SK-N-SH treated with all-trans-retinoic acid at 6 μM for 48 hours (cell line): Measurements from ENCODE around the gene PLAGL1.

ENCODE experiments used
- ATAC-seq: fragments of 200-7000 bp; cut with Tn5 transposase; 3 replicates; pipeline ENCODE4 v1.9.1; 2020; ENCODE audit warnings: mild to moderate bottlenecking, moderate library complexity
- ARNTL ChIP-seq: fragments of 450-650 bp; formaldehyde crosslinking; IDR thresholded peaks from 2 replicates; pipeline ENCODE4 v1.5.0; 2020; ENCODE audit warnings: low read depth, mild to moderate bottlenecking, moderate library complexity, borderline replicate concordance
- BACH2 ChIP-seq: fragments of 250-450 bp; sonication (Bioruptor Pico); IDR thresholded peaks from 2 replicates; pipeline ENCODE4 v1.9.0; 2021; ENCODE audit warnings: mild to moderate bottlenecking, borderline replicate concordance
- CREB5 ChIP-seq: fragments of 250-450 bp; sonication (Bioruptor Pico); IDR thresholded peaks from 2 replicates; pipeline ENCODE4 v1.5.1; 2020; ENCODE audit warnings: low read depth, mild to moderate bottlenecking, moderate library complexity
- CSDC2 ChIP-seq: fragments of 250-450 bp; sonication (Bioruptor Pico); IDR thresholded peaks from 2 replicates; pipeline ENCODE4 v1.5.0; 2020; ENCODE audit warnings: mild to moderate bottlenecking, moderate library complexity
- CSRNP3 ChIP-seq: fragments of 250-450 bp; sonication (Bioruptor Pico); IDR thresholded peaks from 2 replicates; pipeline ENCODE4 v1.5.1; 2021; ENCODE audit warnings: mild to moderate bottlenecking, moderate library complexity
- ESRRG ChIP-seq: fragments of 250-450 bp; sonication (Bioruptor Pico); IDR thresholded peaks from 2 replicates; pipeline ENCODE4 v1.6.1; 2021; ENCODE audit warnings: mild to moderate bottlenecking
- ISL1 ChIP-seq: fragments of 250-450 bp; sonication (Bioruptor Pico); IDR thresholded peaks from 2 replicates; pipeline ENCODE4 v2.1.2; 2022; ENCODE audit warnings: mild to moderate bottlenecking, moderate library complexity
- OSR1 ChIP-seq: fragments of 250-450 bp; sonication (Bioruptor Pico); IDR thresholded peaks from 2 replicates; pipeline ENCODE4 v1.8.0; 2022; ENCODE audit warnings: moderate library complexity, mild to moderate bottlenecking, inconsistent platforms
- PATZ1 ChIP-seq: fragments of 250-450 bp; sonication (Bioruptor Pico); IDR thresholded peaks from 2 replicates; pipeline ENCODE4 v1.8.0; 2020; ENCODE audit warnings: mild to moderate bottlenecking, moderate library complexity, borderline replicate concordance
- POU6F1 ChIP-seq: fragments of 250-450 bp; sonication (Bioruptor Pico); IDR thresholded peaks from 2 replicates; pipeline ENCODE4 v1.8.0; 2021; ENCODE audit warnings: low read depth, mild to moderate bottlenecking, moderate library complexity, borderline replicate concordance
- PPARA ChIP-seq: fragments of 250-450 bp; sonication (Bioruptor Pico); IDR thresholded peaks from 2 replicates; pipeline ENCODE4 v1.5.0; 2020; ENCODE audit warnings: mild to moderate bottlenecking, borderline replicate concordance
- RARB ChIP-seq: fragments of 250-450 bp; sonication (Bioruptor Pico); IDR thresholded peaks from 2 replicates; pipeline ENCODE4 v1.8.0; 2021; ENCODE audit warnings: mild to moderate bottlenecking, moderate library complexity
- SNAI2 ChIP-seq: fragments of 250-450 bp; sonication (Bioruptor Pico); IDR thresholded peaks from 2 replicates; pipeline ENCODE4 v1.5.0; 2020; ENCODE audit warnings: mild to moderate bottlenecking, moderate library complexity
- TCF4 ChIP-seq: fragments of 250-450 bp; sonication (Bioruptor Pico); IDR thresholded peaks from 2 replicates; pipeline ENCODE4 v1.8.0; 2021; ENCODE audit warnings: mild to moderate bottlenecking, moderate library complexity, borderline replicate concordance
- TOX ChIP-seq: fragments of 250-450 bp; sonication (Bioruptor Pico); IDR thresholded peaks from 2 replicates; pipeline ENCODE4 v1.8.0; 2021; ENCODE audit warnings: mild to moderate bottlenecking, moderate library complexity, borderline replicate concordance
- ZC3H10 ChIP-seq: fragments of 250-450 bp; sonication (Bioruptor Pico); IDR thresholded peaks from 2 replicates; pipeline ENCODE4 v1.5.1; 2021; ENCODE audit warnings: mild to moderate bottlenecking, moderate library complexity
- ZFP3 ChIP-seq: fragments of 250-450 bp; sonication (Bioruptor Pico); IDR thresholded peaks from 2 replicates; pipeline ENCODE4 v1.5.0; 2020; ENCODE audit warnings: mild to moderate bottlenecking, moderate library complexity
- ZFP30 ChIP-seq: fragments of 450-650 bp; formaldehyde crosslinking; IDR thresholded peaks from 2 replicates; pipeline ENCODE4 v1.5.0; 2022; ENCODE audit warnings: mild to moderate bottlenecking, moderate library complexity
- ZNF565 ChIP-seq: fragments of 450-650 bp; formaldehyde crosslinking; conservative IDR thresholded peaks from 2 replicates; pipeline ENCODE4 v1.5.0; 2020; ENCODE audit warnings: low read depth, mild to moderate bottlenecking, moderate library complexity
- ZNF70 ChIP-seq: fragments of 450-650 bp; formaldehyde crosslinking; IDR thresholded peaks from 2 replicates; pipeline ENCODE4 v1.5.0; 2020; ENCODE audit warnings: mild to moderate bottlenecking, moderate library complexity
- ZNF8 ChIP-seq: fragments of 450-650 bp; formaldehyde crosslinking; IDR thresholded peaks from 2 replicates; pipeline ENCODE4 v1.5.0; 2020; ENCODE audit warnings: mild to moderate bottlenecking, moderate library complexity

PLAGL1 gene

GRCh38 chr6:143941852-143942627 is 66.0 kb downstream of the PLAGL1 start:
- TF ChIP-seq ARNTL (CRISPR knock-in tag) (no peak), TOX (CRISPR knock-in tag) (no peak), CSDC2 (CRISPR knock-in tag) (no peak), ZFP30 (CRISPR knock-in tag) (no peak), CSRNP3 (CRISPR knock-in tag) (no peak), PATZ1 (CRISPR knock-in tag) (no peak), RARB (no peak), OSR1 (CRISPR knock-in tag) (no peak), ZNF8 (CRISPR knock-in tag) (no peak), ZNF70 (CRISPR knock-in tag) (no peak)
- ATAC-seq = peak; percentile 86

- no peak for TF ChIP-seq TOX (CRISPR knock-in tag)
- TF ChIP-seq OSR1 (CRISPR knock-in tag) = no peak
- no peak for TF ChIP-seq ESRRG
- no peak for TF ChIP-seq PATZ1 (CRISPR knock-in tag)
- TF ChIP-seq CSRNP3 (CRISPR knock-in tag) = no peak
- no peak for TF ChIP-seq ZNF70 (CRISPR knock-in tag)
- TF ChIP-seq BACH2 = no peak
- TF ChIP-seq ISL1 (CRISPR knock-in tag) = no peak
- no peak for TF ChIP-seq ZFP30 (CRISPR knock-in tag)
- TF ChIP-seq ZNF8 (CRISPR knock-in tag) = no peak
- peak; percentile 86 for ATAC-seq
Observed at GRCh38 chr6:143940011-143940597, 68.0 kb downstream of the PLAGL1 start.

GRCh38 chr6:143939364-143939763 is 68.7 kb downstream of the PLAGL1 start:
- no peak for ATAC-seq
- TF ChIP-seq PATZ1 (CRISPR knock-in tag) (no peak), RARB (no peak), PPARA (no peak), BACH2 (no peak), ZFP3 (CRISPR knock-in tag) (no peak), CSRNP3 (CRISPR knock-in tag) (no peak), ZNF565 (CRISPR knock-in tag) (no peak), OSR1 (CRISPR knock-in tag) (no peak), TCF4 (no peak), ZNF8 (CRISPR knock-in tag) (no peak), ESRRG (no peak), ARNTL (CRISPR knock-in tag) (no peak), ZNF70 (CRISPR knock-in tag) (no peak), ZFP30 (CRISPR knock-in tag) (no peak), SNAI2 (CRISPR knock-in tag) (no peak), CSDC2 (CRISPR knock-in tag) (no peak), POU6F1 (CRISPR knock-in tag) (no peak), CREB5 (no peak), ISL1 (CRISPR knock-in tag) (no peak), ZC3H10 (CRISPR knock-in tag) (no peak)
- TF ChIP-seq, all 23 proteins: peak for 0
